K562 (cell line): Measurements from ENCODE around the gene ZGLP1. TPM values are rescaled to one million over a fixed set of nuclear protein-coding genes. Genes with fewer than 3 reads are reported as not detected.

Source experiments
- ADNP ChIP-seq: fragments of 200-800 bp; sonication (Bioruptor generic); IDR thresholded peaks from 2 replicates; pipeline ENCODE4 v1.6.1; 2016; ENCODE audit warnings: missing genetic modification characterization, missing compliant biosample characterization
- BACH1 ChIP-seq: fragments of 200-800 bp; sonication (Bioruptor generic); IDR thresholded peaks from 2 replicates; pipeline ENCODE4 v1.6.1; 2016; ENCODE audit warnings: missing genetic modification characterization, missing compliant biosample characterization
- BRD9 ChIP-seq: fragments of 450-650 bp; IDR thresholded peaks from 2 replicates; pipeline ENCODE4 v1.6.1; 2018; ENCODE audit warnings: low read depth; ENCODE audit not compliant: partially characterized antibody
- CGGBP1 ChIP-seq: fragments of 250-450 bp; sonication (Bioruptor Pico); IDR thresholded peaks from 2 replicates; pipeline ENCODE4 v1.9.0; 2021; ENCODE audit warnings: mild to moderate bottlenecking
- CREB1 ChIP-seq, 2 experiments: sonication (generic) in 1 of 2; formaldehyde crosslinking in 1 of 2; IDR thresholded peaks; 2 replicates each; pipeline versions ENCODE4 v1.6.1 to v1.8.0; 2012 to 2022; ENCODE audit warnings: inconsistent platforms in 1 of 2, mild to moderate bottlenecking in 1 of 2, missing genetic modification reagents in 1 of 2, moderate library complexity in 1 of 2
- DIDO1 ChIP-seq: fragments of 450-650 bp; IDR thresholded peaks from 2 replicates; pipeline ENCODE4 v1.6.1; 2016; ENCODE audit warnings: low read depth, missing biosample characterization, missing genetic modification characterization
- E2F3 ChIP-seq: fragments of 250-450 bp; sonication (Bioruptor Pico); IDR thresholded peaks from 2 replicates; pipeline ENCODE4 v1.4.0; 2020; ENCODE audit warnings: mild to moderate bottlenecking
- EP400 ChIP-seq: fragments of 450-650 bp; IDR thresholded peaks from 2 replicates; pipeline ENCODE4 v1.6.1; 2017; ENCODE audit warnings: antibody characterized with exemption, mild to moderate bottlenecking, moderate library complexity
- ID3 ChIP-seq, 2 experiments: fragments of 250-450 bp in 1 of 2; fragments of 450-650 bp in 1 of 2; sonication (Bioruptor Pico) in 1 of 2; IDR thresholded peaks; 2 replicates each; pipeline versions ENCODE4 v1.6.1 to v1.8.0; 2016 to 2021; ENCODE audit warnings: mild to moderate bottlenecking in 2 of 2, moderate library complexity in 2 of 2, missing compliant biosample characterization in 1 of 2, missing genetic modification characterization in 1 of 2
- MAFF ChIP-seq: IDR thresholded peaks from 2 replicates; pipeline ENCODE4 v1.6.1; 2012; ENCODE audit warnings: low read length, improper control_type of control experiment
- MAX ChIP-seq: sonication (generic); formaldehyde crosslinking; IDR thresholded peaks from 2 replicates; pipeline ENCODE4 v1.9.0; 2022; ENCODE audit warnings: mild to moderate bottlenecking, missing genetic modification reagents
- MCM5 ChIP-seq: fragments of 450-650 bp; IDR thresholded peaks from 2 replicates; pipeline ENCODE4 v1.6.1; 2016; ENCODE audit warnings: low read depth
- MYBL2 ChIP-seq, 2 experiments: fragments of 450-650 bp in 1 of 2; sonication (generic) in 1 of 2; formaldehyde crosslinking in 1 of 2; IDR thresholded peaks; 2 replicates each; pipeline versions ENCODE4 v1.6.1 to v1.8.1; 2017 to 2022; ENCODE audit warnings: borderline replicate concordance in 1 of 2, inconsistent platforms in 1 of 2, low read depth in 1 of 2, mild to moderate bottlenecking in 1 of 2, missing genetic modification reagents in 1 of 2, moderate library complexity in 1 of 2
- NCOA6 ChIP-seq: fragments of 450-650 bp; IDR thresholded peaks from 2 replicates; pipeline ENCODE4 v1.6.1; 2017; ENCODE audit warnings: mild to moderate bottlenecking
- PHF20 ChIP-seq: fragments of 450-650 bp; IDR thresholded peaks from 2 replicates; pipeline ENCODE4 v1.6.1; 2018; ENCODE audit not compliant: partially characterized antibody
- PKNOX1 ChIP-seq: fragments of 450-650 bp; IDR thresholded peaks from 2 replicates; pipeline ENCODE4 v1.6.1; 2016
- RHOXF2B ChIP-seq: fragments of 250-450 bp; sonication (Bioruptor Pico); conservative IDR thresholded peaks from 2 replicates; pipeline ENCODE4 v1.5.1; 2021
- SAP30 ChIP-seq: fragments of 200-600 bp; sonication (generic); IDR thresholded peaks from 2 replicates; pipeline ENCODE4 v1.6.1; 2012; ENCODE audit warnings: borderline replicate concordance, low read depth, mild to moderate bottlenecking, moderate library complexity, low read length, control low read depth, inconsistent platforms; ENCODE audit not compliant: insufficient read depth, poor library complexity, severe bottlenecking
- SNIP1 ChIP-seq: fragments of 450-650 bp; IDR thresholded peaks from 2 replicates; pipeline ENCODE4 v1.7.1; 2017; ENCODE audit warnings: low read depth, mild to moderate bottlenecking
- SREBF2 ChIP-seq: sonication (generic); formaldehyde crosslinking; IDR thresholded peaks from 2 replicates; pipeline ENCODE4 v1.4.0; 2020; ENCODE audit warnings: mild to moderate bottlenecking, missing genetic modification reagents
- TEAD2 ChIP-seq: fragments of 450-650 bp; IDR thresholded peaks from 2 replicates; pipeline ENCODE4 v1.6.1; 2016; ENCODE audit warnings: missing genetic modification characterization, control low read depth, missing compliant biosample characterization
- TSC22D4 ChIP-seq: fragments of 450-650 bp; IDR thresholded peaks from 2 replicates; pipeline ENCODE4 v1.6.1; 2016; ENCODE audit warnings: missing genetic modification characterization, missing biosample characterization, control low read depth
- ZNF316 ChIP-seq: fragments of 450-650 bp; IDR thresholded peaks from 2 replicates; pipeline ENCODE4 v1.6.1; 2016
- ZNF431 ChIP-seq: sonication (generic); formaldehyde crosslinking; IDR thresholded peaks from 2 replicates; pipeline ENCODE4 v1.8.0; 2022; ENCODE audit warnings: mild to moderate bottlenecking, missing genetic modification reagents
- ZNF639 ChIP-seq, 2 experiments: fragments of 200-800 bp in 1 of 2; sonication (Bioruptor generic) in 1 of 2; sonication (generic) in 1 of 2; formaldehyde crosslinking in 1 of 2; IDR thresholded peaks in 1 of 2; conservative IDR thresholded peaks in 1 of 2; 2 replicates each; pipeline versions ENCODE4 v1.5.0 to v1.6.1; 2016 to 2020; ENCODE audit warnings: missing compliant biosample characterization in 1 of 2, missing genetic modification characterization in 1 of 2, missing genetic modification reagents in 1 of 2
- polyA plus RNA-seq, 8 experiments: library from polyadenylated mRNA; depleted of rRNA in 4 of 8; stranded (reverse) in 5 of 8; unstranded in 3 of 8; fragments of >200 nt; fragmentation: Nextera tagmentation in 2 of 8; fragmentation: Illumina TruSeq in 1 of 8; extraction: Ambion mirVana in 2 of 8; extraction: Trizol in 1 of 8; gene quantifications; 2 replicates each; pipeline versions ENCODE4 v1.2.1 to v1.2.3, GENCODE V29; 2011 to 2014; ENCODE audit warnings: inconsistent platforms in 1 of 8, missing spikeins in 1 of 8
- total RNA-seq, 7 experiments: library from RNA; depleted of rRNA in 6 of 7; stranded (reverse); fragments of >200 nt in 6 of 7; fragmentation: Illumina TruSeq in 2 of 7; extraction: Trizol in 2 of 7; gene quantifications; 2 replicates each; pipeline versions ENCODE4 v1.2.1 to v1.2.3, GENCODE V29; 2011 to 2021; ENCODE audit warnings: low replicate concordance in 1 of 7

ZGLP1 gene
- total and polyA plus RNA-seq, 9 of the 15 experiments (the other 6 are each of a cell fraction or from before 2014, with no cell fraction given) = 0.24 to 4.5 (median 2.2) TPM

GRCh38 chr19:10292789-10293636, 16.6 kb downstream of the ZGLP1 start (continued):
- TF ChIP-seq TSC22D4 (tag) (no peak), MAX (peak; percentile 46), ZNF316 (no peak), BACH1 (tag) (no peak), MCM5 (no peak), TEAD2 (tag) (no peak), DIDO1 (tag) (no peak), MAFF (no peak), MYBL2 (IDR thresholded peaks at IDR 0.05; ENCODE audit: low read depth) (no peak), MYBL2 (CRISPR knock-in tag; IDR thresholded peaks at IDR 0.05; ENCODE audit: borderline replicate concordance) (no peak), CGGBP1 (CRISPR knock-in tag) (no peak), E2F3 (CRISPR knock-in tag) (no peak), ZNF639 (CRISPR knock-in tag; conservative IDR thresholded peaks at IDR 0.05 in 1 of 2, IDR thresholded peaks at IDR 0.05 in 1 of 2) (no peak), NCOA6 (peak; percentile 80), BRD9 (no peak), PKNOX1 (no peak), PHF20 (no peak), RHOXF2B (no peak), SAP30 (peak; percentile 22), SREBF2 (no peak), EP400 (no peak), CREB1 (IDR thresholded peaks at IDR 0.05) (no peak), CREB1 (CRISPR knock-in tag; IDR thresholded peaks at IDR 0.05) (no peak), ZNF431 (CRISPR knock-in tag) (no peak), ID3 (CRISPR knock-in tag; IDR thresholded peaks at IDR 0.05) (no peak), ID3 (tag; IDR thresholded peaks at IDR 0.05) (peak; percentile 50; the same call in 1 of the 2 replicates), SNIP1 (no peak), ADNP (no peak)
